ENCODE data around the gene HOXD4. TPM values are rescaled to one million over a fixed set of nuclear protein-coding genes. Genes with fewer than 3 reads are reported as not detected.

The HOXD4 gene
- polyA plus RNA-seq, 2 of the 4 experiments (the other 2 are of a cell fraction), result 0.27 to 0.87 TPM

- ChIA-PET CTCF (interaction anchor here (0.7 to 2.4 kb wide), 6 partner anchors 14 to 1455 kb away, joined by 3 to 16 read pairs (median 4); no protein-coding TSS in a partner anchor), POLR2A (no interaction called here)
- no peaks in the 10 kb centered on the region for H3K4me1 ChIP-seq
- ATAC-seq (no peak), DNase-seq (ENCODE audit: low read depth in 1 of 2, low spot score in 1 of 2) (no peak), FAIRE-seq (no peak)
- H3K9me3 ChIP-seq, result no peaks in the 10 kb centered on the region
- no peak for TF ChIP-seq EP300 (IDR thresholded peaks at IDR 0.05)
- TF ChIP-seq MAX (IDR thresholded peaks at IDR 0.05), result no peak
- TF ChIP-seq RFX5 (IDR thresholded peaks at IDR 0.05), result no peak
- TF ChIP-seq EHMT2 (IDR thresholded peaks at IDR 0.05; ENCODE audit: low read depth), result no peak
- TF ChIP-seq, protein P1, sequence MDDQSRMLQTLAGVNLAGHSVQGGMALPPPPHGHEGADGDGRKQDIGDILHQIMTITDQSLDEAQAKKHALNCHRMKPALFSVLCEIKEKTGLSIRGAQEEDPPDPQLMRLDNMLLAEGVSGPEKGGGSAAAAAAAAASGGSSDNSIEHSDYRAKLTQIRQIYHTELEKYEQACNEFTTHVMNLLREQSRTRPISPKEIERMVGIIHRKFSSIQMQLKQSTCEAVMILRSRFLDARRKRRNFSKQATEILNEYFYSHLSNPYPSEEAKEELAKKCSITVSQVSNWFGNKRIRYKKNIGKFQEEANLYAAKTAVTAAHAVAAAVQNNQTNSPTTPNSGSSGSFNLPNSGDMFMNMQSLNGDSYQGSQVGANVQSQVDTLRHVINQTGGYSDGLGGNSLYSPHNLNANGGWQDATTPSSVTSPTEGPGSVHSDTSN (IDR thresholded peaks at IDR 0.05), result no peak
- TF ChIP-seq ZSCAN20 (CRISPR knock-in tag; IDR thresholded peaks at IDR 0.05), result no peak
- no peak for TF ChIP-seq RCOR1 (IDR thresholded peaks at IDR 0.05; ENCODE audit: low read depth, low read length)
- TF ChIP-seq POLR2A (IDR thresholded peaks at IDR 0.05; ENCODE audit: low read length), result no peak
- TF ChIP-seq CHD2 (IDR thresholded peaks at IDR 0.05; ENCODE audit: low read length, partially characterized antibody), result no peak
- TF ChIP-seq HOXA7 (CRISPR knock-in tag; IDR thresholded peaks at IDR 0.05), result no peak
- H3K27ac ChIP-seq, result no peak overlapping the region
- H3K4me3 ChIP-seq, result no peak overlapping the region
- no peak overlapping the region for H3K4me2 ChIP-seq
- 87% methylated on average over 11 of the region's 11 CpGs for WGBS (ENCODE audit: missing lambda C conversion rate)
Observed at GRCh38 chr2:176154576-176155252, 3.4 kb downstream of the HOXD4 start.

- no peak for FAIRE-seq
- Histone ChIP-seq H3K4me3 (no peak overlapping the region), H3K4me2 (no peak overlapping the region), H3K4me1 (no peaks in the 10 kb centered on the region), H3K9me3 (no peaks in the 10 kb centered on the region), H3K27ac (no peak overlapping the region)
- CTCF ChIA-PET, result interaction anchor here (1.0 to 2.4 kb wide), 4 partner anchors 15 to 483 kb away, joined by 3 to 16 read pairs (median 4); no protein-coding TSS in a partner anchor
- 45% methylated on average over 6 of the region's 6 CpGs for WGBS (ENCODE audit: missing lambda C conversion rate)
- no peak for DNase-seq (ENCODE audit: low read depth in 1 of 2, low spot score in 1 of 2)
- TF ChIP-seq ZC3H11A (IDR thresholded peaks at IDR 0.05) (no peak), MYC (IDR thresholded peaks at IDR 0.05; ENCODE audit: borderline replicate concordance, low read length) (no peak), RNF2 (IDR thresholded peaks at IDR 0.05; ENCODE audit: borderline replicate concordance, low read depth) (no peak), HEYL (CRISPR knock-in tag; IDR thresholded peaks at IDR 0.05) (no peak), REST (IDR thresholded peaks at IDR 0.05) (no peak), CBX2 (IDR thresholded peaks at IDR 0.05; ENCODE audit: borderline replicate concordance, low read depth) (no peak), EP300 (IDR thresholded peaks at IDR 0.05) (no peak), TP53 (CRISPR knock-in tag; IDR thresholded peaks at IDR 0.05) (no peak), ZFP36 (IDR thresholded peaks at IDR 0.05; ENCODE audit: borderline replicate concordance, partially characterized antibody) (no peak), EHMT2 (IDR thresholded peaks at IDR 0.05; ENCODE audit: low read depth) (no peak), FOSB (CRISPR knock-in tag; IDR thresholded peaks at IDR 0.05) (no peak), SMC3 (IDR thresholded peaks at IDR 0.05) (no peak), GATA3 (IDR thresholded peaks at IDR 0.05; ENCODE audit: borderline replicate concordance) (no peak), POLR2AphosphoS2 (conservative IDR thresholded peaks at IDR 0.05; ENCODE audit: low read length) (no peak), BHLHE40 (IDR thresholded peaks at IDR 0.05; ENCODE audit: low read depth, low read length) (no peak), HOXB5 (CRISPR knock-in tag; IDR thresholded peaks at IDR 0.05) (no peak)
- TF ChIP-seq, protein P2, sequence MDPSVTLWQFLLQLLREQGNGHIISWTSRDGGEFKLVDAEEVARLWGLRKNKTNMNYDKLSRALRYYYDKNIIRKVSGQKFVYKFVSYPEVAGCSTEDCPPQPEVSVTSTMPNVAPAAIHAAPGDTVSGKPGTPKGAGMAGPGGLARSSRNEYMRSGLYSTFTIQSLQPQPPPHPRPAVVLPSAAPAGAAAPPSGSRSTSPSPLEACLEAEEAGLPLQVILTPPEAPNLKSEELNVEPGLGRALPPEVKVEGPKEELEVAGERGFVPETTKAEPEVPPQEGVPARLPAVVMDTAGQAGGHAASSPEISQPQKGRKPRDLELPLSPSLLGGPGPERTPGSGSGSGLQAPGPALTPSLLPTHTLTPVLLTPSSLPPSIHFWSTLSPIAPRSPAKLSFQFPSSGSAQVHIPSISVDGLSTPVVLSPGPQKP (IDR thresholded peaks at IDR 0.05; ENCODE audit: low read depth, low read length), result no peak
- TF ChIP-seq, protein P3, sequence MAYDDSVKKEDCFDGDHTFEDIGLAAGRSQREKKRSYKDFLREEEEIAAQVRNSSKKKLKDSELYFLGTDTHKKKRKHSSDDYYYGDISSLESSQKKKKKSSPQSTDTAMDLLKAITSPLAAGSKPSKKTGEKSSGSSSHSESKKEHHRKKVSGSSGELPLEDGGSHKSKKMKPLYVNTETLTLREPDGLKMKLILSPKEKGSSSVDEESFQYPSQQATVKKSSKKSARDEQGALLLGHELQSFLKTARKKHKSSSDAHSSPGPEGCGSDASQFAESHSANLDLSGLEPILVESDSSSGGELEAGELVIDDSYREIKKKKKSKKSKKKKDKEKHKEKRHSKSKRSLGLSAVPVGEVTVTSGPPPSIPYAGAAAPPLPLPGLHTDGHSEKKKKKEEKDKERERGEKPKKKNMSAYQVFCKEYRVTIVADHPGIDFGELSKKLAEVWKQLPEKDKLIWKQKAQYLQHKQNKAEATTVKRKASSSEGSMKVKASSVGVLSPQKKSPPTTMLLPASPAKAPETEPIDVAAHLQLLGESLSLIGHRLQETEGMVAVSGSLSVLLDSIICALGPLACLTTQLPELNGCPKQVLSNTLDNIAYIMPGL (CRISPR knock-in tag; IDR thresholded peaks at IDR 0.05; ENCODE audit: borderline replicate concordance), result no peak
- ATAC-seq, result no peak
- POLR2A ChIA-PET, result no interaction called here
Observed at GRCh38 chr2:176155356-176156044, 4.2 kb downstream of the HOXD4 start.
